GM18951 (cell line): ENCODE data around the gene ATP2B2.

Source experiments
- POLR2A ChIP-seq: IDR thresholded peaks from 4 replicates; pipeline ENCODE4 v1.6.1; 2011; ENCODE audit warnings: mild to moderate bottlenecking; ENCODE audit not compliant: insufficient read length, insufficient read depth; ENCODE audit errors: extremely low read depth
- in situ Hi-C: fragments of 300-500 bp; cut with MboI; formaldehyde crosslinking; loops from one replicate; pipeline ENCODE4 v1.12.0; 2022; ENCODE audit warnings: low sequenced_read_pairs, mixed read lengths, inconsistent platforms; ENCODE audit not compliant: unreplicated experiment

Gene ATP2B2

GRCh38 chr3:10511809-10512494 lies 6.6 kb upstream of the ATP2B2 start:
- TF ChIP-seq POLR2A, result no peak

GRCh38 chr3:10510743-10511432 lies 5.5 kb upstream of the ATP2B2 start:
- in situ Hi-C loops, result no loop called here
- no peak for TF ChIP-seq POLR2A

More at GRCh38 chr3:10511809-10512494, 6.6 kb upstream of the ATP2B2 start:
- in situ Hi-C loops, result no loop called here

- in situ Hi-C loops, result no loop called here
Measured at GRCh38 chr3:10510086-10510742, 4.8 kb upstream of the ATP2B2 start.

GRCh38 chr3:10509325-10509724 lies 3.9 kb upstream of the ATP2B2 start:
- in situ Hi-C loops, result no loop called here
- TF ChIP-seq POLR2A, result no peak

More at GRCh38 chr3:10510086-10510742, 4.8 kb upstream of the ATP2B2 start:
- no peak for TF ChIP-seq POLR2A

GRCh38 chr3:10508619-10509260 lies 3.4 kb upstream of the ATP2B2 start:
- in situ Hi-C loops, result no loop called here
- TF ChIP-seq POLR2A, result no peak

GRCh38 chr3:10508235-10508618 lies 2.8 kb upstream of the ATP2B2 start:
- in situ Hi-C loops, result no loop called here
- no peak for TF ChIP-seq POLR2A

- TF ChIP-seq POLR2A, result no peak
- in situ Hi-C loops, result no loop called here
Measured at GRCh38 chr3:10507331-10507730, 1.9 kb upstream of the ATP2B2 start.

- in situ Hi-C loops, result no loop called here
- no peak for TF ChIP-seq POLR2A
Measured at GRCh38 chr3:10506696-10507095, 1.3 kb upstream of the ATP2B2 start.

GRCh38 chr3:10505791-10506585 lies 602 bp upstream of the ATP2B2 start:
- in situ Hi-C loops, result no loop called here
- no peak for TF ChIP-seq POLR2A

GRCh38 chr3:10504171-10505049 lies 976 bp downstream of the ATP2B2 start:
- TF ChIP-seq POLR2A, result no peak
- in situ Hi-C loops, result no loop called here

GRCh38 chr3:10503217-10503796 lies 2.1 kb downstream of the ATP2B2 start:
- no peak for TF ChIP-seq POLR2A
- in situ Hi-C loops, result no loop called here

- in situ Hi-C loops, result no loop called here
- no peak for TF ChIP-seq POLR2A
Measured at GRCh38 chr3:10502185-10502880, 3.1 kb downstream of the ATP2B2 start.
